HG03460 (cell line): Measurements from ENCODE around the gene BBOF1.
A peak's percentile ranks its signal among the peaks of the same experiment; 100 is the strongest.

Experiments
- ATAC-seq: cut with Tn5 transposase; IDR thresholded peaks from one replicate; pipeline ENCODE4 v1.9.1; 2021; ENCODE audit not compliant: unreplicated experiment

Gene BBOF1

DNA sequence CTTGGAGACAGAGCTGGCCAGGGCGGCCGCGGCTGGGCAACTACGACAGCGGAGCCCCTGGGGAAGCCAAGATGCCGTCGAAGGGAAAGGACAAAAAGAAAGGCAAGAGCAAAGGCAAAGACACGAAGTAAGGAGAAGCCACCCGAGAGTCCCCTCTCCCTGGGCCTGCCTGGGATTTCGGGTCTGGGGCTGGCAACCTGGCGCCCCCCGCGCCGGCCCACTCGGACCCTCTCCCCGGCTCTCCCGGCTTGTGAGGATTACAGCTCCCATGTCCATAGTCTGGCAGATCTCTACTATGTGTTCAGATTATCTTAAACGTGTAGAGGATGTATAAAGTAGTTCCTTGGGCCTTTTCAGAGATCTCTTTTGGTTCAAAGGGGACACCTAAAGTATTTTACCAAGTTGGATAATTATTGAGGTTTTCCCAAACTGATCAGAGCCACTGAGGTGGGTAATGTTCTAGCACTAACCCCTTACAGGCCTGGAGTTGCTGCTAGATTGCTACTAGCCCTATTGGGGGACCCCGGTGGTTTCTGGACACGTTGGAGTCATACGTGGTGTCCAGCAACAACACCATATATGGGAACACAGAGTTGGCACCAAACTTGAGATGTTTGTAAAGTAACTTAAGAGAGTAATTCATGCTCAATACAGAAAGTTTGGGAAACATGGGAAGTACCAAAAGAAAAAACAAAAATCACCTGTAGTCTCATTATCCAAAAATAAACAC lies 424 bp downstream of the BBOF1 start:
- ATAC-seq, result no peak

DNA sequence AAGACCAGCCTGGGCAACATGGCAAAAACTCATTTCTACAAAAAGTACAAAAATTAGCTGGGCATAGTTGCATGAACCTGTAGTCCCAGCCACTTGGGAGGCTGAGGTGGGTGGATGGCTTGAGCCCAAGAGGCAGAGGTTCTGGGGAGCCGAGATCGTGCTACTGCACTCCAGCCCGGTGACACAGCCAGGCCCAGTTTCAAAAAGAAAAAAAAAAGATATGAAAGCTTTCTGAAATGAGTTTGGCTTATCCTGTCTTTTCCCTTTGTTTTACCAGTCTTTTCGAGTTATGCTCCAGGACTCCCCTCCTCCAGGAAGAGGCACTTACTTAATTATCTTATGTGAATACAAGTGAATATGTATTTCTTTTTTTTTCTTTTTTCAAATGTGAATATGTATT lies 3.2 kb downstream of the BBOF1 start:
- no peak for ATAC-seq

DNA sequence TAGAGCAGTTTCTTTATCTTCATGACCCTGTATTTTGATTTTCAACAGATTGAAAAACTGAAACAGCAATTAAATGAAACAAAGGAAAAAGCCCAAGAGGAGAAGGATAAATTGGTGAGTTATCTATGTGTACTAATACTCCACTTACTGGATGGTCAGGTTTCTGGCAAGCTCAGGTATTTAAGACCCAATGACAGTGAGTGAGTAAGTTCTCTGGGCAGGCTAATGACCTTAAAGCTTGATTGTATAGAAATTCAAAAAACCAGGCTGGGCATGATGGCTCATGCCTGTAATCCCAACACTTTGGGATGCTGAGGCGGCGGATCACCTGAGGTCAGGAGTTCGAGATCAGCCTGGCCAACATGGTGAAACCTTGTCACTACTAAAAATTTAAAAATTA lies 10.0 kb downstream of the BBOF1 start:
- ATAC-seq, result no peak

DNA sequence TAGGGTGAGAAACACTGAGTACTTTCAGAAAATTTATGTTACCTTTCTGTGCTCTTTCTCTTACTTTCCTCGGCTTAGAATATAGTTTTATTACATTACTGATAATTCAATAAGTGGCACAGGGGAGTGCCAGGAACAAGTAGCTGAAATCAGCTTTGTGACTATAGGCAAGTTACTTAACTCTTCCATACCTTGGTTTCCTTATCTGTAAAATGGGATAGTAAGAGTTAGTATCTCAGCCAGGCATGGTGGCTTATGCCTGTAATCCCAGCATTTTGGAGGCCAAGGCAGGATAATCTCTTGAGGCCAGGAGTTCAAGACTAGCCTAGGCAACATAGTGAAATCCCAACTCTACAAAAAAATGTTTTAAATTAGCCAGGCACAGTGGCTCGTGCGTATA lies 15.4 kb downstream of the BBOF1 start:
- ATAC-seq, result no peak

DNA sequence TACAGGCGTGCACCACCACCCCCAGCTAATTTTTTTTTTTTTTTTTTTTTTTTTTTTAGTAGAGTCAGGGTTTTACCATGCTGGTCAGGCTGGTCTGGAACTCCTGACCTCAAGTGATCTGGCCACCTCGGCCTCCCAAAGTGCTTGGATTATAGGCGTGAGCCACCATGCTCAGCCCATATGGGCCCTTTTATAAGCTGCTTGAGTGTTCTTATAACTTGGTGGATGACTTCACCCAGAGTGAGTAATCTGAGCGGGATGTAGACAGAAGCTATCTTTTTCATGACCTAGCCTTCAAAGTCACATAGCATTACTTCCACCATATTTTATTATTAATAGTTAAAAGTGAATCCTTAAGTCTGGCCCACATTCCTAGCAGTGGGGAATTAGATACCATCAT lies 16.4 kb downstream of the BBOF1 start:
- ATAC-seq, result no peak

DNA sequence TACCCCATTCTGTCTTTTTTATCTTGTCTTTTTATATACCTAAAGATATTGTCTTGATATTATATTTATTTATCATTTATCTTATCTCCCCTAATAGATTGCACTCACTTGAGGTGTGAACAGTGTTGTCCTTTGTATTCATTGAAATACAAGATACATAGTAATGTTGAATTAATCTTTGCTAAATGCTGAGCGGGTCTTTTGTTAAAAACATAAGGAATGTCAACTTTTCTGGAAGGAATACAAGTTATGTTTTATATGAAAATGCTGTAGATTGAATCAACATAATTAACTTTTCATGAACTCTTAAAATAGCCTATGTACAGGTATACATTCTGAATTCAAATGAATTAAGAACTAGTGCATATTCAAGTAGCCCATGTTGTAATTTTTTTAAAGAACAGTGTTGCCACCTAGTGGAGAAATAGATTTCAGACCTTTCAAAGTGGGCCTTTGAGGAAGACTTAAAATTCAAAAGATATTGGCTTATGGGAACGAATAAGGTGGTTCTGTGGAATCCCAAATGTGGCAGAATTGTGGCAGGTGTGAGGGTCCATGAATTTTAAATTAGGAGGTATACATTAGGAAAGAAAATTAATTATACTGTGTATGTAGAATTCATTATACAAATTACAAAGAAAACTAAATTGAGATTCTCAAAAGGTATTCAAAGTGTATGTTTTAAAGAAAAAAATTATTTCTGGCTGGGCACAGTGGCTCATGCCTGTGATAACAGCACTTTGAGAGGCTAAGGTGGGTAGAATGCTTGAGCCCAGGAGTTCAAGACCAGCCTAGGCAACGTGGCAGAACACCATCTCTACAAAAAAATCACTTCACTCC lies 19.1 kb downstream of the BBOF1 start:
- ATAC-seq, result no peak

DNA sequence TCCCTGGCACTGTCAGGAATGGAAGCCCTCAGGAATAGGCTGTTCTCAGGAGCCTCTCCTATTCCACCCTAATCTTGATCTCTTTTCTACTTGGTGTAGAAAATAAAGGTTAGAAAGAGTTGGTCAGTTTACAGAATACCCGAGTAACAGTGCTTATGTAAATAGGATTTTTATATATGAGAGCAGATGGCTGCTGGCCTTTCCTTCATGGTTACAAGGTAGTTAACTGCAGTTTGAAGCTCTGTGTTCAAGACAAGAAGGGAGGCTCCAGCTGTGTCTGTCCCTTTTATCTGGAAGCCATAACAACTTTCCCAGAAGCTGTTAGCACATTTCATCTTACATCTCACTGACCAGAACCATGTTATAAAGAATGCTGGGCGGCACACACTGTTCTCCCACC lies 23.1 kb downstream of the BBOF1 start:
- ATAC-seq, result no peak

DNA sequence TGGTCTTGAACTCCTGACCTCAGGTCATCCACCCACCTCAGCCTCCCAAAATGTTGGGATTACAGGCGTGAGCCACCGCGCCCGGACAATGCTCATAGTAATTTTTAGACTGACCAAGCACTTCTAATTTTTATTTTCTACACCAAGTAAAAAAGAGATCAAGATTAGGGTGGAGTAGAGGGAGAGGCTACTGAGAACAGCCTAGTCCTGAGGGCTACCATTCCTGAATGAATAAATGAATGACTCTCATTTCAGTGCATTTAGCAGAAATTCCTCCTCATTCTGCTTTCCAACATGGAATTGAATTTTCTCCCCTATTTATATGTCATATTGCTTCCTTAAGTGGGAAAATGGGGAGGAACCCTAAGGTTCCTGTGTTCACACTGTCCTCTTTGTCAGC lies 26.4 kb downstream of the BBOF1 start:
- no peak for ATAC-seq

DNA sequence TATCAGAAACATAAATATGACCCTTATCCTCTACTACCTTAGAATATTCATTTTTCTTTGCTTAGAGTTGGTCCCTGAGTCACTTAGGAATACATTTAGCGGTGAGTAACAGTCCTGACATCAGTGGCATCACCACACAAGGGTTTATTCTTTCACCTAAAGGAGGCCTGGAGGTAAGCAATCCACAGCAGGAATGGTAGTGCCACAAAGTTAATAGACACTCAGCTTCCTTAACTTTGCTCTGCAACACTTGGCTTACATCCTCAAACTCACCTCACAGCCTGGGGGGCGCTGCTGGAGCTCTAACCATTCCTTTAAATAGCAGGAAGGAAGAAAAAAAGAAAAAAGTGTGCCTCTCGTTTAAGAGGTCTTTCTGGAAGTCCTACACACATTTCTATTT lies 29.1 kb downstream of the BBOF1 start:
- ATAC-seq, result no peak

DNA sequence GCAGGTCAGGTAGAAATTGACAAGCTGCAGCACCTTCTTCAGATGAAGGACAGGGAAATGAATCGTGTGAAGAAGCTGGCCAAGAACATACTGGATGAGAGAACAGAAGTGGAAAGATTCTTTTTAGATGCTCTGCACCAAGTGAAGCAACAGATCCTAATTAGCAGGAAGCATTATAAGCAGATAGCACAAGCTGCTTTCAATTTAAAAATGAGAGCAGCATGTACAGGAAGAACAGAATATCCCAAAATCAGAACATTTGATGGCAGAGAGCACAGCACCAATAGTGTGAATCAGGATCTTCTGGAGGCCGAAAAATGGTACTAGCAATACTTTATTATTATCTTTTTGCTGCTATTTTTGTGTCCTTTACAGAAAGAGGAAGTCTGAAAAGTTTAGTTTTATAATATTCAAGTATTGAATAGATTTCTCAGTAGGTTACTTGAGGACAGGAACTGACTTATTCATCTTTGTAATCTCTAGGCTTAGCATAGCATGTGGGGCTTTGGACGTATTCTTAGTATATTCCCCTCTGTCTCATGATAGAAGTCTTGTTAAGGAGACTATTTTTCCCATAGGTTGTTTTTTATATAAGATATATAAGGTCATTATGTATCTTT lies 30.8 kb downstream of the BBOF1 start:
- no peak for ATAC-seq

DNA sequence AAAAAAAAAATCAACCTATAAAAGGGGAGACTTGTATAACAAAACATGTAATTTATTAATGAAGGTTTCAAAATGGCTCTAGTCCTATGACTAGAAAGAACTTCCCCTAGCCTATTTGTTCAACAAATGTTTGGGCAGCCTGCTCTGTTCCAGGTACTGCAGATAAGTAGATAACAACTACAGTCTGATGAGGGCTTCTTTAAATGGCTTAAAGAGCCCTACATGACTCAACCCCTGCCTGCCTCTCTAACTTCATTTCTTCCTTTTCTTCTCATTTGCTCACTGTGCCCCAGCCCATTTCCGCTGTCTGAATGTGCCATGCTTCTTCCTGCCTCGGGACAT lies 43.6 kb downstream of the BBOF1 start:
- ATAC-seq, result no peak

DNA sequence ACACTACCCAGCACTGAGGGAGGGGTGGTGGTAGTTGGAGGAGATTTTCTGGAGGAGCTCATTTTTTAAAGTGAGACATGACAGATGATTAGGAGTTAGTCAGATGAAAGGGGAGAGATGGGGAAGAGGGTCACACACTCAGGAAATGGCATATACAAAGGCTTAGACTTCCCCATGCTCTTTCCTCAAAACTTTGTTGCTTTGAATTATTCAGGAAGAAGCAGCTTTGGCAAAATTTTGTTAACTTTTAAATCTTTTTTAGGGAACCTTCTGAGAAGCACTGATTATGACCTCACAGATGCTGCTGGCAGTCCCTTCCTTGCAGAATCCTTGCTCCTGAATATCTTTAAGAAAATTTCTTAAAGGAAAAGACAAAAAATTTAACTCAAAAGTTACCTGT lies 45.3 kb downstream of the BBOF1 start:
- ATAC-seq, result no peak

DNA sequence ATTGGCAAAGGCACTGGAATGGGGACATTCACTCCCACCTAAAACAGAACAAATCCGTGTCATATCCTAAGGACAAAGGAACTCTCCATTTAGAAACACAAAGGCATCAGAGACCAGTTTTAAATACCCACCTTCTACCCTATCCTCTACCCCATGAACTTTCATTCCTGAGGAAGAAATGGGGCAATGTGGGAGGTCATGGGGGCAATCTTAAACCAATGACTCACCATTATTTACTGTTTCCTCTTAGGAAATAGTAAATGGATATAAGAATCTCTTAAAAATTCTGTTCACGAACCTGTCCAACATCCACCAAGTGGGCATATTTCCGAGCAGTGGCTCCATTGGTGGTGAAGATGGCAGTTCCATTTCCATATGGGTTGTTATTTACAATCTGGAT lies 45.7 kb downstream of the BBOF1 start:
- ATAC-seq, result no peak

DNA sequence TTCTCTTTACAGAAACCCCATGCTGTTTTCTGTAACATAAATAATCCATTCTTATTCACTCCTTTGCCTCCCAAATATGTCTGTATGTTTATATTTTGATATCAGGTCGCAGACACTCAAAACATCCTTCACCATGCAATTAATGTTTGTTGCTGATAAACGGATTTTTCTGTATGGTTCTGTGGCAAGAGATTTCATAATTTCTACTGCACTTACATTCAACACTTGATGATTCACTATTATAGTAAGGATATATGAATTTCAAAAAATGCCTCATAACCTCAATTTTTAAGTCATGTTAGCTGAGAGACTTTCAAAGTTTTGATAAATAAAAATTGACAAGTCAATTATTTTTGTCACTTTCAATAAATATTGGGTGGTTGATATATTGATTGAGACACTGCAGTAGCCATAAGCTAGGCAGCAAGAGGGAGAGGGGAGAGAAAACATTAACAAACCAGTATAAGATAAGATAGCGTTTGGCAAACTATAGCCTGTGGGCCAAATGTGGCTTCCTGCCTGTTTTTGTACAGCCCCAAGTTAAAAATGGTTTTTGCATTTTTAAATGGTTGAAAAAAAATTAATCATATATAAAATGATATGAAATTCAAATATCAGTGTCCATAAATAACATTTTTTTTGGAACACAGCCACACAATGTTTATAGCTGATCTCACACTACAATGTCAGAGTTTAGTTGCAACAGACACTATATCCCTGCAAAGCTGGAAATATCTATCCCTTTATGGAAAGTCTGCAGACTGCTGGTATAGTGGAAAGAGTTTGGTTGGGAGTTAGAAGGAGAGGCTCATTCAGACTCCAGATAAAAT lies 46.8 kb downstream of the BBOF1 start:
- no peak for ATAC-seq

DNA sequence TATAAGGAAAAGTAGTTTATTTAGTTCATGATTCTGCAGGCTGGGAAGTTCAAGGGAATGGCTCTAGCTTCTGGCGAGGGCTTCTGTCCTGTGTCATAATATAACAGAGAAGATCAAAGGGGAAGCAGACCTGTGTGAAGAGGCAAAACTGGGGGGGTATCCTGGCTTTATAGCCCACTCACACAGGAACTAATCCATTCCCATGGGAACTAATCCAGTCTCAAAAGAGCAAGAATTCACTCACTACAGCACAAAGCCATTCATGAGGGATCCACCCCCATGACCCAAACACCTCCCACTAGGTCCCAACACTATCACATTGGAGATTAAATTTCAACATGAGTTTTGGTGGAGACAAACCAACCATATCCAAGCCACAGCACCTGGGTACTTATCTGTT lies 58.3 kb downstream of the BBOF1 start:
- no peak for ATAC-seq

DNA sequence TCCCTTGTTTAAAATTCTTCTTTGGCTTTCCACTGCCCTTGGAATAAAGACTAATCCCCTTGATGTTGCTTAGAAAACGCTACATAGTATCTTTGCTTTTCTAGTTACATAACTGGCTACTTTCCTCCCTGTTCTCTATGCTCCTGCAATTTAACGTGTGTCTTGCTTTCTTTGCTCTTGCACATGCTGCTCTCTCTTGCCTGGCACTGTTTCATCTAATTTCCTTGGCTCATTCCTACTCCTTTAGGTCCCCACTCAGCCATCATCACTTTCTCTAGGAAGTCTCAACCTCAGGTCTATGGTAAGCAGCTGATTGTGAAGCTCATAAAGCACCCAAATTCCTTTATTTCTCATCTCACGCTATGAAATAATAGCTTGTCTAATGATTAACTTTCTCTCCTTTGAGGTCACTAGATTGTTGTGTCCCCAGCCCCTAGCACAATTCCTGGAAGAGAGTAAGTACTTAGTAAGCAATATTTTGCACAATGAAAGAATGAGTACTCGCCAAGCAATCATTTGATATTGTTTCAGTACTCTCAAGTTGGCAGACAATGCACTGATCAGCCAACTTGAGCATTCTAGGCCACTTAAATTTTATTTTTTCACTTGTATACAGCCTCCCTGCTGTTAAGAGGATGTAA lies 61.8 kb downstream of the BBOF1 start:
- no peak for ATAC-seq

DNA sequence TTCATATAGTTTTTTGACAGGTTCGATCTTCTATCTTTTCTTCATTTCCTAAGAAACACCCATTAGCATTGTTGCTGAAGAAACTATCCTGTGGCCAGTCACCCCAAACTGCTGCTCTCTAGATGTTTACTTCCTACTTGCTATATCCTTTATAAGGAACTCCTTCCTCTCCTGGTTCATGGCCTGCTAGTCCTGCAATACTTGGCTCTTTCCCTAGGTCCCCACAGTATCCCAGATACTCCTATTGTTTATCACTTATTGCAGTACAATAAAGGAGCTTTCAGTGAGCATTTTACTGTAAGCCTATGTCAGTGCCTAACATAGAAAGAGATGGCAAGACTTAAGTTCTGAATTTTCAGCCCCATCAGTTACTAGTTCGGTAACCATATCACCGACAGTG lies 62.3 kb downstream of the BBOF1 start:
- ATAC-seq, result no peak

DNA sequence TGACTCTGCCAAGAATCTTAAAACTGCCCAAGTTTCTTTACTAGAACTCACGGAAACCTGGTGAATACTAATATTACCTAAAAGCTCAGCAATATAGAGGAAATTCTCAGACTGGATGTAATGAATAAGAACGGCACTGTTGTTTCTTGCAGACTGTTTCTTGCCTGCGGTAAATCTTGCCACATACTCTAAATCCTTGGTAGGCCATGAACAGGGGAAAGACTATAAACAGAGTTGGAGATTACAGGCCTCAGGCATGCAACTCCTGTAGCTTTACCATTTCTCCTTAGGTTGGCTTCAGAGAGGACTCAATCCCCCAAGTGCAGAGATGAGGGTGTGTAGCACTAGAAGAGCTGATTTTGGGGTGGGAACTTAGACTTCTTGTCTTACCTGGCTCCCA lies 64.0 kb downstream of the BBOF1 start:
- ATAC-seq, result no peak

DNA sequence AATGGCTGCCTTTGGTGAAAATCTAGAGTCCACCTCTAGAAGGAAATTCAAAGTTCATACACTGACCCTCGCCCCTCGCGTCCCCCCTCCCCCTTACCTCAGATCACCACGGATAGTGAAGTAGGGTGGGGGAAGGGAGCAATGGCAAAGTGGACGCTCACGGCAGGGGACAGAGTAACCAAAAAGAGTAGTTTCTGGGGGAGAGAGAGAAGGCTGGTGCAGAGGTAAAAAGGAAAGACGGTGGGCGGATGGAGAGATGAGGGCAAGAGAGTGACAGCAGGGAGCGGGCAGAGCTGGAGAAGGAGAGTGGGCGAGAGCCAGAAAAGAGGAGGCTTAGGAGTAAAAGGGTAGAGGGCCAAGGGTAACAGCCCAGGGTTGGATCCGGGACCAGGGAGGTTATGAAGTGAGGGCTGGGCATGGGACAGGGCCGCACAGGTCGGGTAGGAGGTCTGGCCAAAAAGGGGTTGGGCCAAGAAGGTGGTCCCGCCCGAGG lies 64.7 kb downstream of the BBOF1 start:
- peak; percentile 7 for ATAC-seq

DNA sequence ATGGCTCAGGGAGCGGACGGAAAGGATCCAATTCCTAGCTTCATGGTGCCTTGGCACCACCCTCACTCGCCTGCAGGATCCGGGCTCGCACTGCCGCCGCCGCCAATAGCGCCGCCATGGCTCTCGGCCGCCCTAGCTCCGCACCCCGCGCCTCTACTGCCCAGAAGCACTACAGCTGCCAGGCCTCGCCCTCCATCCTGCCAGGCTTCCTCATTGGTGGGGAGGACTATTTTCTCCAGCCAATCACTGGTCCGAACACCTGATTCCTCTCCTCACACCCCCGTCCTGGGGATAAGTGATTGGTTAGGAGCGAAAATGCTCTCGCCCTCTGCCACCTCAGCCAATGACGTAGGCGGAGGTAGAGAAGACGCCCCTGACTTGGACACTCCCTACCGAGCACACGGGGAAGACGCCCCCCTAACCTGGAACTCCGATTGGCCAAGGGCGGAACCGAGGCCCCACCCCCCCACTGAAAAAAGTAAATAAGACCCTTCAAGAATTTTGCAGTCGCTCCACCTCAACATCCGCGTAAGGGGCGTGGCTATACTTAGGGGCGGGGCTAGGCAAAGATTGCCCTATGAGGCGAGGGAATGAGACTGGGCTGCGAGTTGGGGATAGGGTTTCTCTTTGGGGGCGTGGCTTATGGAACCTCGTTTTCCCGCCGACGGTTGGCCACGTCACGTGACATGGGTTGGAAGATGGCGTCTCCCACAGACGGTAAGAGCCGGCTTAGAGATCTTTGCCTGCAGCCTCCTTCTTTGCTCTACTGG lies 65.3 kb downstream of the BBOF1 start, which contains the start of the genes ALDH6A1 and LIN52:
TSS of gene ALDH6A1 (minus strand) at position 177 of the 770 bp plus-strand sequence. CDS start at position 118, 59 bp downstream.
TSS of gene LIN52 (plus strand) at position 680 of the 770 bp plus-strand sequence. CDS start at position 699, 19 bp downstream.
- peak; percentile 89 for ATAC-seq
